ENCODE measurements around the gene SEPTIN1. TPM values are rescaled to one million over a fixed set of nuclear protein-coding genes. Genes with fewer than 3 reads are reported as not detected.

The SEPTIN1 gene
- total RNA-seq, 1 experiment from 2014 or later = 1.4 TPM

- H2BK12ac ChIP-seq (ENCODE audit: insufficient read length, low read depth, low read length) = no peak overlapping the region
- no peak overlapping the region for H4K5ac ChIP-seq (ENCODE audit: insufficient read length, low read depth, low read length)
- no peaks in the 10 kb centered on the region; the same call in 1 of the 2 replicates for H3K79me2 ChIP-seq (ENCODE audit: insufficient read depth, low read length)
- TF ChIP-seq CTCF (conservative IDR thresholded peaks at IDR 0.05) = no peak
- H3T11ph ChIP-seq (ENCODE audit: low read length) = no peak overlapping the region
- H3K27me3 ChIP-seq (ENCODE audit: insufficient read depth, low read length) = no peaks in the 10 kb centered on the region
- H3K36me3 Mint-ChIP-seq (ENCODE audit: insufficient read depth in 1 of 3, low read depth in 3 of 3) = peaks cover 12 to 47% (median 39%) of the 10 kb centered on the region in 3 experiments
- H2BK5ac ChIP-seq (ENCODE audit: insufficient read length, low read length) = no peak overlapping the region
- H2BK20ac ChIP-seq (ENCODE audit: low read depth, low read length, poor library complexity, severe bottlenecking) = no peak overlapping the region
- H3K56ac ChIP-seq (ENCODE audit: insufficient read length, low read depth, low read length) = no peak overlapping the region
- peaks cover 18 to 27% of the 10 kb centered on the region in 2 experiments for H3K4me1 Mint-ChIP-seq
- H2AFZ ChIP-seq (ENCODE audit: low read length) = no peak overlapping the region
- H2BK15ac ChIP-seq (ENCODE audit: low read depth, low read length) = no peak overlapping the region
- H3K9me3 Mint-ChIP-seq = 0 out of 5 replicates have a peak, but pooled peaks cover 0 to 2% of the 10 kb centered on the region in 2 experiments
- H3K27ac Mint-ChIP-seq = peak overlapping the region; percentile 36 to 93 (median 80); a peak in 3 of 7 replicates
- no peak overlapping the region for H3K4ac ChIP-seq (ENCODE audit: low read depth, low read length)
- H4K91ac ChIP-seq (ENCODE audit: insufficient read length, low read depth, low read length) = no peak overlapping the region
- H3K79me1 ChIP-seq (ENCODE audit: insufficient read depth, low read depth, low read length, poor library complexity, severe bottlenecking) = no peaks in the 10 kb centered on the region
- WGBS (ENCODE audit: extremely low coverage, insufficient read length, low lambda C conversion rate) = no CpG with 5 or more reads among the region's 6 CpGs
- H2BK120ac ChIP-seq (ENCODE audit: low read depth, low read length, poor library complexity, severe bottlenecking) = no peak overlapping the region
- H3K14ac ChIP-seq (ENCODE audit: insufficient read depth, low read length) = no peak overlapping the region
- no peak overlapping the region for H2AK5ac ChIP-seq (ENCODE audit: insufficient read length, low read length)
- no peak overlapping the region for H3K27ac ChIP-seq (ENCODE audit: insufficient read length, low read depth, low read length)
- no peaks in the 10 kb centered on the region for H4K20me1 ChIP-seq (ENCODE audit: control insufficient read depth, insufficient read depth, insufficient read length)
- H3K23ac ChIP-seq (ENCODE audit: insufficient read length, low read depth, low read length) = no peak overlapping the region
- H3K27me3 Mint-ChIP-seq (ENCODE audit: low read depth) = no peaks in the 10 kb centered on the region
- no peak overlapping the region for H3K4me2 ChIP-seq (ENCODE audit: insufficient read depth, insufficient read length, low read length)
- H3K18ac ChIP-seq (ENCODE audit: insufficient read length, low read depth, low read length) = no peak overlapping the region
- no peak overlapping the region for H3K4me3 Mint-ChIP-seq
- no peak overlapping the region for H3K9ac ChIP-seq (ENCODE audit: extremely low read depth, insufficient read length, low read length)
- no peak overlapping the region for H4K8ac ChIP-seq (replicated peaks; ENCODE audit: insufficient read length, low read depth, low read length)
- peaks cover 7% of the 10 kb centered on the region for H3K23me2 ChIP-seq (ENCODE audit: insufficient read length, low read depth, low read length, poor library complexity, severe bottlenecking)
- no peaks in the 10 kb centered on the region for H3K4me1 ChIP-seq (ENCODE audit: insufficient read depth, low read length)
- no peak for DNase-seq
- no peaks in the 10 kb centered on the region for H3K9me3 ChIP-seq (ENCODE audit: control insufficient read depth, low read depth, low read length)
Observed at GRCh38 chr16:30359871-30360170, 22.5 kb downstream of the SEPTIN1 start.
